Measurements from ENCODE around the gene RHBDF1. TPM values are rescaled to one million over a fixed set of nuclear protein-coding genes. Genes with fewer than 3 reads are reported as not detected.

RHBDF1 gene
- total RNA-seq, 2 experiments from 2014 or later = 0.61 TPM; not detected in 1

GRCh38 chr16:79151-80054, 7.0 kb upstream of the RHBDF1 start:
- H3K36me3 Mint-ChIP-seq (ENCODE audit: low read depth) = peaks cover 14% of the 10 kb centered on the region
- peak overlapping the region; percentile 87 for H3K27ac Mint-ChIP-seq
- ATAC-seq (no peak), DNase-seq (no peak)
- POLR2A ChIA-PET = interaction anchor here (1.0 to 1.1 kb wide), 2 partner anchors 9 to 447 kb away, joined by 3 read pairs; no protein-coding TSS in a partner anchor
- CTCF ChIA-PET = interaction anchor here (0.6 to 20.7 kb wide), 4 partner anchors 10 to 26 kb away, joined by 3 to 458 read pairs (median 26); partner anchors contain the start of genes POLR3K and SNRNP25
- peak overlapping the region; percentile 88 for H3K4me3 Mint-ChIP-seq
- peaks cover 5% of the 10 kb centered on the region for H3K27me3 Mint-ChIP-seq
- TF ChIP-seq CTCF (IDR thresholded peaks at IDR 0.05) = no peak
- intact Hi-C loops (cut with micrococcal nuclease) = no loop called here
- H3K4me1 Mint-ChIP-seq (ENCODE audit: low read depth) = peaks cover 45% of the 10 kb centered on the region
- H3K9me3 Mint-ChIP-seq = no peaks in the 10 kb centered on the region

- Mint-ChIP-seq H3K9me3 (no peaks in the 10 kb centered on the region), H3K4me3 (peak overlapping the region; percentile 88), H3K4me1 (ENCODE audit: low read depth) (peaks cover 37% of the 10 kb centered on the region), H3K36me3 (ENCODE audit: low read depth) (peaks cover 10% of the 10 kb centered on the region), H3K27ac (peak overlapping the region; percentile 87), H3K27me3 (peaks cover 10% of the 10 kb centered on the region)
- peak; percentile 11 for ATAC-seq
- intact Hi-C loops (cut with micrococcal nuclease) = no loop called here
- ChIA-PET POLR2A (interaction anchor here (1.0 to 2.3 kb wide), 7 partner anchors 9 to 448 kb away, joined by 3 to 11 read pairs (median 5); partner anchors contain the start of genes POLR3K and SNRNP25), CTCF (interaction anchor here (0.6 to 20.7 kb wide), 5 partner anchors 9 to 39 kb away, joined by 3 to 458 read pairs (median 6); partner anchors contain the start of genes POLR3K and SNRNP25)
- no peak for TF ChIP-seq CTCF (IDR thresholded peaks at IDR 0.05)
- DNase-seq = peak; percentile 27
Observed at GRCh38 chr16:78444-79150, 6.2 kb upstream of the RHBDF1 start.

- Mint-ChIP-seq H3K27ac (peak within 1 kb of the TSS; percentile 87), H3K4me3 (peak within 1 kb of the TSS; percentile 88), H3K36me3 (ENCODE audit: low read depth) (peaks cover 10% of the 10 kb centered on the region), H3K9me3 (no peaks in the 10 kb centered on the region), H3K4me1 (ENCODE audit: low read depth) (peaks cover 33% of the 10 kb centered on the region), H3K27me3 (peaks cover 16% of the 10 kb centered on the region)
- ChIA-PET POLR2A (interaction anchor here (1.1 to 2.3 kb wide), 8 partner anchors 8 to 33 kb away, joined by 3 to 11 read pairs (median 5); partner anchors contain the start of genes POLR3K and SNRNP25), CTCF (interaction anchor here (1.9 to 20.7 kb wide), 4 partner anchors 12 to 103 kb away, joined by 6 to 458 read pairs (median 28); partner anchors contain the start of gene HBQ1)
- DNase-seq = peak; percentile 83
- peak; percentile 81 for ATAC-seq
- intact Hi-C loops (cut with micrococcal nuclease) = no loop called here
- no peak for TF ChIP-seq CTCF (IDR thresholded peaks at IDR 0.05)
Observed at GRCh38 chr16:77807-78443, 5.5 kb upstream of the RHBDF1 start, which contains the start of gene MPG. MPG (plus strand) TSS chr16:78225; CDS start chr16:78310, 85 bp downstream.

- no peak for TF ChIP-seq CTCF (IDR thresholded peaks at IDR 0.05)
- intact Hi-C loops (cut with micrococcal nuclease) = no loop called here
- H3K4me1 Mint-ChIP-seq (ENCODE audit: low read depth) = peaks cover 31% of the 10 kb centered on the region
- no peaks in the 10 kb centered on the region for H3K9me3 Mint-ChIP-seq
- ChIA-PET POLR2A (interaction anchor here (0.7 to 2.3 kb wide), 10 partner anchors 9 to 104 kb away, joined by 3 to 11 read pairs (median 5); partner anchors contain the start of genes POLR3K and SNRNP25), CTCF (interaction anchor here (0.8 to 20.7 kb wide), 5 partner anchors 12 to 104 kb away, joined by 3 to 458 read pairs (median 10); partner anchors contain the start of gene HBQ1)
- H3K4me3 Mint-ChIP-seq = peak overlapping the region; percentile 82
- peak; percentile 43 for ATAC-seq
- DNase-seq = peak; percentile 59
- H3K27me3 Mint-ChIP-seq = peaks cover 18% of the 10 kb centered on the region
- H3K27ac Mint-ChIP-seq = peak overlapping the region; percentile 73
- H3K36me3 Mint-ChIP-seq (ENCODE audit: low read depth) = peaks cover 10% of the 10 kb centered on the region
Observed at GRCh38 chr16:77273-77806, 4.9 kb upstream of the RHBDF1 start.
